Uterus (tissue), 4 donors: Measurements from ENCODE around the gene GREB1. TPM values are rescaled to one million over a fixed set of nuclear protein-coding genes. Genes with fewer than 3 reads are reported as not detected.

ENCODE experiments used
- DNase-seq, 2 donors: peaks; one replicate each; pipeline ENCODE4 v3.0.0-alpha.2; 2019 to 2020
- H3K27ac ChIP-seq, 2 donors: fragments of 200-600 bp; sonication (generic); 1 replicate in 1 of 2; 2 replicates in 1 of 2; pipeline ENCODE4 v1.5.1; 2016 to 2018
- H3K27me3 ChIP-seq, 2 donors: fragments of 200-600 bp; sonication (generic); one replicate each; pipeline ENCODE4 v1.5.1; 2018 to 2019; ENCODE audit warnings: control low read depth in 1 of 2
- H3K36me3 ChIP-seq, 2 donors: fragments of 200-600 bp; sonication (generic); one replicate each; pipeline ENCODE4 v1.5.1; 2019; ENCODE audit warnings: control low read depth in 1 of 2
- H3K4me1 ChIP-seq, 2 donors: fragments of 200-600 bp; sonication (generic); one replicate each; pipeline ENCODE4 v1.5.1; 2018 to 2019; ENCODE audit warnings: control low read depth in 1 of 2
- H3K4me3 ChIP-seq, 2 donors: fragments of 200-600 bp; sonication (generic); 1 replicate in 1 of 2; 2 replicates in 1 of 2; pipeline ENCODE4 v1.5.1; 2018 to 2019; ENCODE audit warnings: mild to moderate bottlenecking in 1 of 2
- H3K9me3 ChIP-seq, 2 donors: fragments of 200-600 bp; sonication (generic); one replicate each; pipeline ENCODE4 v1.5.1; 2019; ENCODE audit warnings: control low read depth in 1 of 2
- CTCF ChIP-seq, 4 experiments: fragments of 200-600 bp in 2 of 4; fragments of 450-650 bp in 2 of 4; sonication (generic) in 2 of 4; IDR thresholded peaks; one replicate each; pipeline ENCODE4 v1.5.1; 2016 to 2019; ENCODE audit warnings: antibody characterized with exemption in 4 of 4, mild to moderate bottlenecking in 2 of 4, moderate library complexity in 1 of 4
- POLR2A ChIP-seq, 2 donors: fragments of 450-650 bp; IDR thresholded peaks; one replicate each; pipeline ENCODE4 v1.6.1; 2016; ENCODE audit warnings: antibody characterized with exemption in 2 of 2, mild to moderate bottlenecking in 1 of 2, moderate library complexity in 1 of 2
- intact Hi-C: fragments of 100-400 bp; cut with DNase I; formaldehyde crosslinking; loops from one replicate; pipeline ENCODE4 v1.15.1; 2023; ENCODE audit warnings: low total_unique reads
- total RNA-seq, 4 donors: library from RNA; depleted of rRNA in 3 of 4; stranded (reverse); fragments of >200 nt in 3 of 4; gene quantifications; one replicate each; pipeline versions ENCODE4 v1.1.0 to v1.2.4, GENCODE V29; 2014 to 2023
- donor health status: DM: yes; HTN: yes; CAD: no.

GREB1 gene
- total RNA-seq, 4 donors from 2014 or later: 20.3 to 166 (median 78.8) TPM

DNA sequence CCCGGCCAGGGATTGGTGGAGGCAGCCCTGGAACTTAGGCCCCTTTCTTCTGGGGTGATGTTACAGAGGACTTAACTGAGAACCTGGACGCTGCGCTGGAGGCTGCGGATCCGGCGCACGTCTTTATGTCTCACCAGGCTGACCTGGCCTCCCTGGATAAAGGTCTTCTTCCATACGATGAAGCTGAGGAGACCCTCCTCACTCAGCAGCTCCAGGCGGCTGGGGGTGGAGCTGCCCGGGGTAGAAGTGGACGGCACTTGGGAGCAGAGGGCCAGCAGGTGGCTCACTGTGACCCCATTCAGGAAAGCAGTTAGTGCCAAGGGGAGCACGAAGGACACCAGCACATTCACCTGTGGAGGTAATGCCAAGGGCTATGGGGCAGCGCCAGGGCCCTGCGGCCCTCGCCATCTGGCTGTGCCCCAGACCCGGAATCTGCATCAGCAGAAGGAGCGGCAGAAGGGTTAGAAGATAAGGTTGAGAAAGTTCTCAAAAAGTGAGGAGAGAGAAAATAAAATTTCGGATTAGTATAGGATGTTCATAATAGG lies 128.1 kb downstream of the GREB1 start:
- H3K27ac ChIP-seq: no peak overlapping the region
- no peaks in the 10 kb centered on the region for H3K27me3 ChIP-seq
- intact Hi-C loops: no loop called here
- no peak overlapping the region for H3K4me3 ChIP-seq
- TF ChIP-seq POLR2A (IDR thresholded peaks at IDR 0.05) (no peak), CTCF (IDR thresholded peaks at IDR 0.05) (no peak)
- H3K9me3 ChIP-seq: no peaks in the 10 kb centered on the region
- no peaks in the 10 kb centered on the region for H3K36me3 ChIP-seq
- H3K4me1 ChIP-seq: no peaks in the 10 kb centered on the region
- DNase-seq: no peak

- DNase-seq: no peak
- no peaks in the 10 kb centered on the region for H3K4me1 ChIP-seq
- intact Hi-C loops: no loop called here
- H3K27ac ChIP-seq: no peak overlapping the region
- H3K4me3 ChIP-seq: no peak overlapping the region
- H3K9me3 ChIP-seq: no peaks in the 10 kb centered on the region
- H3K27me3 ChIP-seq: no peaks in the 10 kb centered on the region
- TF ChIP-seq POLR2A (IDR thresholded peaks at IDR 0.05) (no peak), CTCF (IDR thresholded peaks at IDR 0.05) (no peak)
- no peaks in the 10 kb centered on the region for H3K36me3 ChIP-seq
These were observed 129.0 kb downstream of the GREB1 start for GRCh38 chr2:11662882-11663281.

- intact Hi-C loops: no loop called here
- Histone ChIP-seq H3K27me3 (no peaks in the 10 kb centered on the region), H3K9me3 (no peaks in the 10 kb centered on the region), H3K27ac (no peak overlapping the region), H3K36me3 (no peaks in the 10 kb centered on the region), H3K4me1 (no peaks in the 10 kb centered on the region), H3K4me3 (no peak overlapping the region)
- TF ChIP-seq POLR2A (IDR thresholded peaks at IDR 0.05) (no peak), CTCF (IDR thresholded peaks at IDR 0.05) (no peak)
- no peak for DNase-seq
These were observed 129.6 kb downstream of the GREB1 start for GRCh38 chr2:11663427-11663826.

DNA sequence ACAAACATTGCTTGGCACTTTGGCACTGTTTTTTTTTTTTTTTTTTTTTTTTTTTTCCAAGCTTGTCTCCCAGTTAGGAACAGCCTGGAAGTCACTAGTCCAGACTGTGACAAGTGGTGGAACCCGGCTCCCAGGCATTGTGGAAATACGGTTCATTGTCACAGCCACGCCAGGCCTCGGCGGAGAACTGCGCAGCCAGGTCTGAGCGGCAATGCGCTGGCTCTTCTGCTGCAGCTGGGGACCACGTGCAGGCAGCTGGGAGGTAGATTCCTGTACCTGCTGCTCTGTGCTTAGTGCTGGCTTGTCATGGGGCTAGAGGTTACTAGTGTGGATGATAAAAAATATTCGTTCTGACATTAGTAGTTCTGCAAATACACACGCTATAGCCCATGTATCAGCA lies 131.2 kb downstream of the GREB1 start:
- no peak overlapping the region for H3K27ac ChIP-seq
- no peaks in the 10 kb centered on the region for H3K27me3 ChIP-seq
- TF ChIP-seq CTCF (IDR thresholded peaks at IDR 0.05) (no peak), POLR2A (IDR thresholded peaks at IDR 0.05) (no peak)
- H3K4me3 ChIP-seq: no peak overlapping the region
- H3K4me1 ChIP-seq: peaks cover 0 to 6% of the 10 kb centered on the region in 2 donors
- intact Hi-C loops: no loop called here
- H3K36me3 ChIP-seq: no peaks in the 10 kb centered on the region
- H3K9me3 ChIP-seq: no peaks in the 10 kb centered on the region
- DNase-seq: no peak

- DNase-seq: no peak
- H3K9me3 ChIP-seq: no peaks in the 10 kb centered on the region
These were observed 131.9 kb downstream of the GREB1 start for GRCh38 chr2:11665510-11666362.

More at GRCh38 chr2:11665510-11666362, 131.9 kb downstream of the GREB1 start:
- TF ChIP-seq POLR2A (IDR thresholded peaks at IDR 0.05) (no peak), CTCF (IDR thresholded peaks at IDR 0.05) (no peak)
- intact Hi-C loops: no loop called here
- no peaks in the 10 kb centered on the region for H3K27me3 ChIP-seq
- no peaks in the 10 kb centered on the region for H3K36me3 ChIP-seq
- H3K27ac ChIP-seq: no peak overlapping the region
- peaks cover 0 to 10% of the 10 kb centered on the region in 2 donors for H3K4me1 ChIP-seq
- no peak overlapping the region for H3K4me3 ChIP-seq
